Neural progenitor cell (in vitro differentiated cells): ENCODE measurements around the gene C18orf32.

ENCODE experiments used
- EZH2 ChIP-seq: fragments of 200-600 bp; sonication (generic); IDR thresholded peaks from 2 replicates; pipeline ENCODE4 v1.6.1; 2017; ENCODE audit warnings: antibody characterized with exemption, mild to moderate bottlenecking, moderate library complexity
- EZH2phosphoT487 ChIP-seq: fragments of 200-600 bp; sonication (generic); IDR thresholded peaks from 2 replicates; pipeline ENCODE4 v1.6.1; 2017; ENCODE audit warnings: antibody characterized with exemption
- TF ChIP-seq, protein P1 (sequence below): fragments of 200-600 bp; sonication (generic); IDR thresholded peaks from 2 replicates; pipeline ENCODE4 v1.5.1; 2017; ENCODE audit warnings: antibody characterized with exemption, mild to moderate bottlenecking

DNA sequence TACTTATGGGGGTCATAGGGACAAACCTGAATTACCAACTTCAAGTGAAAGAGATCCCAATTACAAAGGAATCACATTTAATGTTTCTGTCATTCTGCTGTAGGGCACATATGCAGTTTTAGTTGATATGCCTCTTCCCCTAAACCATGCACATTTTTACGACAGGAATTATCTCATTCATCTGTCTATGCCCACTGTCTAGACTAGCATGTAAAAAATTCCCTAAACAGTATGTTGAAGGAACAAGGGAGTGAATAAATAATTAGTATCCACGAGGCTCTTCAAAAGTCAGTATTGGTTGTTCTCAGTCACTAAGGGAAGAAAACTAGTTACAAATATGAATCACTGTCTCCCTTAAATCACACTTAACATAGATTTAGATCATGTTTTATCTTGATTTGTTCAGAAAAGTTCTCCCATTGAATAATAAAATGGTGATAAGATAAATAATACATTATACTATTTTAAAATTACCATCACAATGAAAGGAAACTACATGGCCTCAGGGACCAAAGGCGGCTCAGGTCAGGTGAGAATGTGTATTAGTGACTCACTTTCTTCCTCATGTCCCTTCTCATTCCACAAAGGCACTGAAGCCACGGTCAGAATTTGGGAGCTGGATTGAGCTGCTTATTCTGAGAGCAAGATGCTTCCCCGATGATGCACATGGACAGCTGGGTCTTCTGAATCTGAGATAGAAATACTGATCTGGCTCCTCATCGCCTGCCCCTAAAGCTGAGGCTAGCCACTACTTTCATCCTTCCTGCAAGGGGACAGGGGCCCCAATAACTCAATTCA is 55.7 kb downstream of the C18orf32 start:
- TF ChIP-seq, protein P1, sequence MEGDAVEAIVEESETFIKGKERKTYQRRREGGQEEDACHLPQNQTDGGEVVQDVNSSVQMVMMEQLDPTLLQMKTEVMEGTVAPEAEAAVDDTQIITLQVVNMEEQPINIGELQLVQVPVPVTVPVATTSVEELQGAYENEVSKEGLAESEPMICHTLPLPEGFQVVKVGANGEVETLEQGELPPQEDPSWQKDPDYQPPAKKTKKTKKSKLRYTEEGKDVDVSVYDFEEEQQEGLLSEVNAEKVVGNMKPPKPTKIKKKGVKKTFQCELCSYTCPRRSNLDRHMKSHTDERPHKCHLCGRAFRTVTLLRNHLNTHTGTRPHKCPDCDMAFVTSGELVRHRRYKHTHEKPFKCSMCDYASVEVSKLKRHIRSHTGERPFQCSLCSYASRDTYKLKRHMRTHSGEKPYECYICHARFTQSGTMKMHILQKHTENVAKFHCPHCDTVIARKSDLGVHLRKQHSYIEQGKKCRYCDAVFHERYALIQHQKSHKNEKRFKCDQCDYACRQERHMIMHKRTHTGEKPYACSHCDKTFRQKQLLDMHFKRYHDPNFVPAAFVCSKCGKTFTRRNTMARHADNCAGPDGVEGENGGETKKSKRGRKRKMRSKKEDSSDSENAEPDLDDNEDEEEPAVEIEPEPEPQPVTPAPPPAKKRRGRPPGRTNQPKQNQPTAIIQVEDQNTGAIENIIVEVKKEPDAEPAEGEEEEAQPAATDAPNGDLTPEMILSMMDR = no peak
- TF ChIP-seq EZH2 (no peak), EZH2phosphoT487 (no peak)
